GM21447 (cell line): Measurements from ENCODE around the gene PROSER1.
"Not testable (repeated sequence)": the region's sequence is repeated elsewhere in the genome, so short reads cannot be mapped to it uniquely, and the experiment has no call there.

Experiments
- ATAC-seq: cut with Tn5 transposase; IDR thresholded peaks from one replicate; pipeline ENCODE4 v1.9.1; 2021; ENCODE audit not compliant: unreplicated experiment

Gene PROSER1

GRCh38 chr13:39037880-39038568 is at the start of gene PROSER1, which contains the start of gene NHLRC3:
PROSER1 (minus strand) TSS chr13:39038089; CDS start chr13:39037242, 847 bp downstream.
NHLRC3 (plus strand) TSS chr13:39038456; CDS start chr13:39038640, 184 bp downstream.
- ATAC-seq, result peak; percentile 73

GRCh38 chr13:39086251-39086945 is 48.5 kb upstream of the PROSER1 start:
- not testable (repeated sequence) for ATAC-seq

GRCh38 chr13:39073983-39074382 is 36.1 kb upstream of the PROSER1 start:
- no peak for ATAC-seq

GRCh38 chr13:39072842-39073241 is 35.0 kb upstream of the PROSER1 start:
- no peak for ATAC-seq

GRCh38 chr13:39062004-39062403 is 24.1 kb upstream of the PROSER1 start:
- no peak for ATAC-seq

- no peak for ATAC-seq
These were observed 20.2 kb upstream of the PROSER1 start for GRCh38 chr13:39058040-39058439.

GRCh38 chr13:39056018-39056417 is 18.1 kb upstream of the PROSER1 start:
- no peak for ATAC-seq

- ATAC-seq, result no peak
These were observed 16.2 kb upstream of the PROSER1 start for GRCh38 chr13:39054112-39054511.

- ATAC-seq, result no peak
These were observed 15.1 kb upstream of the PROSER1 start for GRCh38 chr13:39052944-39053343.

- no peak for ATAC-seq
These were observed 13.3 kb upstream of the PROSER1 start for GRCh38 chr13:39051157-39051556.

- no peak for ATAC-seq
These were observed 11.4 kb upstream of the PROSER1 start for GRCh38 chr13:39049274-39049673.

- no peak for ATAC-seq
These were observed 10.9 kb upstream of the PROSER1 start for GRCh38 chr13:39048806-39049205.

GRCh38 chr13:39047560-39047959 is 9.7 kb upstream of the PROSER1 start:
- no peak for ATAC-seq

GRCh38 chr13:39044536-39044935 is 6.6 kb upstream of the PROSER1 start:
- peak; percentile 82 for ATAC-seq

- no peak for ATAC-seq
These were observed 2.3 kb upstream of the PROSER1 start for GRCh38 chr13:39040206-39040605.

GRCh38 chr13:39039041-39039440 is 1.2 kb upstream of the PROSER1 start:
- no peak for ATAC-seq

GRCh38 chr13:39038569-39039030 is 711 bp upstream of the PROSER1 start:
- peak; percentile 34 for ATAC-seq

- peak; percentile 18 for ATAC-seq
These were observed 444 bp downstream of the PROSER1 start for GRCh38 chr13:39037410-39037879.

GRCh38 chr13:39036212-39036611 is 1.7 kb downstream of the PROSER1 start:
- ATAC-seq, result no peak

- ATAC-seq, result no peak
These were observed 2.1 kb downstream of the PROSER1 start for GRCh38 chr13:39035799-39036198.

- no peak for ATAC-seq
These were observed 2.7 kb downstream of the PROSER1 start for GRCh38 chr13:39035204-39035603.

GRCh38 chr13:39034085-39034484 is 3.8 kb downstream of the PROSER1 start:
- no peak for ATAC-seq
